Measurements from ENCODE around the gene TUBGCP3.

The TUBGCP3 gene

DNA sequence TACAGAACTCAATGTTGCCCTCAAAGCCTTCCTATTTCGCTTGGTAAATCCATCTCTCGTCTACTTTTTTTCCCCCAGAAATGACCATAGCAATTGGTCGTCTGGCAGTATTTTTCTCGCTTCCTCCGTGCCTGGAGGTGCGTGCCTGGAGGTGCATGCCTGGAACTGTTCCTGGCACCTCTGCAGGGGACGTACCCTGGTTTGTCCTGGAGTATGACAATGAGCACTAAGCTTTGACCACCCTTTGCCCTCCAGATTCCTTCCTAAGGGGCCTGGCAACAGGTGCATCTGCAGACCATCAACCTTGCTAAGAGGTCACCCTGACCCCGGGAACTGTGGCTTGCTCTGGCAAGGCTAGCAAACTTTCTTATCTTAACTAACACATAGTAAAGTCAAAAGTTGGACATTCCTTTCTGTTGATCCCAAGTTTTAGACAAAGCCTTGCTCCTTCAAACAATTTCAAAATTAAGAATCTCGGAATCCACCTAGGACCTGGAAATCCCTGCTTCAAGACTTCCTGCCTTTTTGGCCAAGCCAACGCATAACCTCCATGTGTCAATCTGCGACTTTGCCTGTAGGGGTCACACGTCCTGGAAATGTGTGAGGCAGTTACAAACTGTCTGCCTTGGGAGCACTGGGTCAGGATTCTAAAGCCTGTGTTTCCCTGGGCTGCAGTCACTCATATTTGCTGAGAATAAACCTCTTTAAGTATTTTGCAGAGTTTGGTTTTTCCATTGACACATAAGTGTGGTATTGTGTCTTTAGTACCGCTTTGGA, 28.8 kb upstream of the TUBGCP3 start:
- DNase-seq (ENCODE audit: low read depth): no peak

- DNase-seq (ENCODE audit: low read depth): no peak
Observed at GRCh38 chr13:112615391-112615790, 27.4 kb upstream of the TUBGCP3 start.

DNA sequence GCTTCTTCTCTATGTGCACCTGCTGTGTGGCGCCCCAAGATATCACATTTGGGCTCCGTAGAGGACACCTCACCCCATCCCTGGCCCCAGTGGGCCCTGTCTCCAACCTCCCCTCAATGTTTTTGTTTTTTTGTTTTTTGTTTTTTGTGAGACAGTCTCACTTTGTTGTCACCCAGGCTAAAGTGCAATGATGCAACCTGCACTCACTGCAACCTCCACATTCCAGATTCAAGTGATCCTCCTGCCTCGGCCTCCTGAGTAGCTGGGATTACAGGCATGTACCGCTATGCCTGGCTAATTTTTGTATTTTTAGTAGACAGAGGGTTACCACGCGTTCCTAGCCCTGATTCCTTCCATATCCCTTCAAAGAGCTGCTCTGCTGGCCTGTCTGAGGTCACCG, 26.9 kb upstream of the TUBGCP3 start:
- DNase-seq (ENCODE audit: low read depth): no peak

GRCh38 chr13:112608212-112608611, 20.3 kb upstream of the TUBGCP3 start:
- no peak for DNase-seq (ENCODE audit: low read depth)

DNA sequence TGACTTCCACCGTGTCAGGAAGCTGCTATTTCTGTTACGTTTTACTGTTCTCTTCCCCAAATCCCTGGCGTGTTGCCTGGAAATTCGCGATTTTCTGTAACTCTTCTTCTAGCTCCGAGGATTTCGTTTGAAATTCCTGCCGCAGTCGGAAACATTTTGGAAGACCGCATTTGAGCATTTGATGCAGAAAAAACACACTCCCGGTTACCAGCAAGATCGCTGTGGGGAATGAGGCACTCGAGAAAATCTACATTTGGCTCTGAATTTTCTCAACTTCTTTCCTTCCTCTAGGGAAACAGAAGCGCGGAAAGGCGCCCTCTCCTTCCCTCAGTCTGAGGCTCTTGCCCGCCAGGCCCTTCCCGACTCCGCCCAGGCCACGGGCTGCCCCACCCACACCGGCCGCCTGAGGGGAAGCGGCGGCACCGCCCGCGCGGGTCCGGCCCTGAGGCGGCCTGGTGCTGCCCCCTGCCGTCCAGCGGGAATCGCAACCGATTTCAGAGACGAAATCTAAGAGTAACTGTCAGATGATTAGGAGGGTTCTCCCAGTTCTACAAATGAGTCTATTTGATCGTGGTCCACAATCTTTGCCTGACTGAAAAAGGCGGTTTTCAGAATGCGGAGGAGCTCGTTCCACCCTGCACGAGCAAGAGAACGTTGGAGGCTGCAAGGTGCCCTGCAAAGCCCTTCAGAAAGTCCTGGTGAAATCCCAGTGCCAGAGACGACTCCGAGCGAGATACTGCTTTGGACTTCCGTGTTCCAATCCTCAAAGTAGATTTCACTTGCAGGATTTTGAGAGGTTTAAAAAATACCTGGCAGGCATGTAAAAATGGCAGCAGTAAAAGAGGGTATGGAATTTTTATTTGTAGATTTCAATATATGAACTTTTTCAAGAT, 18.4 kb upstream of the TUBGCP3 start:
- no peak for DNase-seq (ENCODE audit: low read depth)

- DNase-seq (ENCODE audit: low read depth): no peak
Observed at GRCh38 chr13:112605531-112605990, 17.6 kb upstream of the TUBGCP3 start.

DNA sequence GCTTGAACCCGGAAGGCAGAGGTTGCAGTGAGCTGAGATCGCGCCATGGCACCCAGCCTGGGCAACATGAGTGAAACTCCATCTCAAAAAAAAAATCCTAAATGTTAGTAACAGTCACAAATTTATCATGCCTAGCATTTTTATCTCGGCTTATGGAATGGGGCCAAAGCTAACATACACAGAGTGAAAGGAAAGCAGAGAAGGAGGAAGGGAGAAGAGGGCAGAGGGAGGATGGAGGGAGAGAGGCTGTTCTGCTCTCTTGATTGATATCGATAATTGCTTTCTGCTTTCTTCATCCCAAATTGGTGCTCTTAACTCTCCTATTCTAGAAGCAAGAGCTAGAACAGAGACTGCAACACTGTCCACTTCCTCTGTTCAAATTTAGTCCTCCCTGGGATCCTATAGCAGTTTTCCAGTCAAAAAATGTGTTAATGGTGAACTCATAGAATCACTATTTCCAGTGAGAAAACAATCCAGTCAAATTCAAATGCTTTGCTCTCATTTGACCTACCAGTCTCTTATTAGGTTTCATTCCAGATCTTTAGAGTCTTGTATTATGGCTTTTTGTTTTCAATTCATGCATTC, 15.8 kb upstream of the TUBGCP3 start:
- DNase-seq (ENCODE audit: low read depth): no peak

- DNase-seq (ENCODE audit: low read depth): no peak
Observed at GRCh38 chr13:112602189-112602588, 14.2 kb upstream of the TUBGCP3 start.

DNA sequence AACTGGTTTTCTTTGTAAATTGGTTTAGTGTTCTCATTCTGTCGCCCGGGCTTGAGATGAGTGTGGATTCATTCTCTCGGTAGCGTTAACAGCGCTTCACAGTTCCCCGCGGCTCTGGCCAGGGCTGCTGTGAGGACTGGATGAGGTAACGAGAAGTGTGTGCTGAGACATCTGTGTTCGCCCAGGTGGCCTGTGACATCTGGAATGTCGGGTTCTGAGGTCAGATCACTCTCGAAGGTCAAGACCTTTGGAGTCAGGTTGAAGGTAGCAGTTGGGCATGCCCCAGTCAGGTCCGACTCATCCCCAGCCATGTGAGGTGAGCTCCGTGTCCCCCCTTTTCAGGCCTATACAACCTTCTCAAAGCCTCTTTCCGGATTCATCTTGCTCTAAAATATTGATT, 13.4 kb upstream of the TUBGCP3 start:
- no peak for DNase-seq (ENCODE audit: low read depth)

DNA sequence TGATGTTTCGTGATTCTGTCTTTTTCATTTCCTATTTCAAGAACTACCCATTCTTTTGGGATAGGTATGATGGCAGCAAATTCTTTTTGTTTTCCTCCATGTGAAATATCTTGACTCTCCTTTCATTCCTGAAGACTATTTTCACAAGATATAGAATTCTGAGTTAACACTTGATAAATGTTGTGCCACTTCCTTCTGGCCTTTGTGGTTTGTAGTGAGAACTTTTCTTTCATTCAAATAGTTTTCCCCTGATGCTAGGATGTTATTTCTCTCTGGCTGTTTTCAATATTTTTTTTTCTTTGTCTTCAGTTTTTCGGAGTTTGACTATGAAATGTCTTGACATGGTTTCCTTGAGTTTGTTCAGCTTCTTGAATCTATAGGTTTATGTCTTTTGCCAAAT, 8.3 kb upstream of the TUBGCP3 start:
- DNase-seq (ENCODE audit: low read depth): no peak

- no peak for DNase-seq (ENCODE audit: low read depth)
Observed at GRCh38 chr13:112592647-112593046, 4.7 kb upstream of the TUBGCP3 start.

DNA sequence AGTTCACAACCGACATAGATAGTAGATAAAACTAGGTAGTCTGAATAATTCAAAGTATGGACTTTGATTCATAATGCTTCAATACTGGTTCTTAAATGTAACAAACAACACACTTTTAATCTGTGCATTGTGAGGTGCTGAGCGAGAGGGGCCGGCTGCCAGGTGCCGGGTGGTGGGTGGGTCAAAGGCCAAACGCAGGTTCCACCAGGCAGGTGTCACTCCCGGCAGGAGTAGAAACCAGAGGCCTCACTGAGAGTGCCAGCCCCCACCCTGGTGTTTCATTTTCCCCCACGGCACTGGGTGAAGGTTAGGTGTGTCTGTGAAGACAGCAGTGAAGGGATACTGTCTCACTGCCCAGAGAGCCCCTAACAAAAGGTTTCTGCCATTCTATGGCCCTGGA, 4.2 kb upstream of the TUBGCP3 start:
- DNase-seq (ENCODE audit: low read depth): no peak

DNA sequence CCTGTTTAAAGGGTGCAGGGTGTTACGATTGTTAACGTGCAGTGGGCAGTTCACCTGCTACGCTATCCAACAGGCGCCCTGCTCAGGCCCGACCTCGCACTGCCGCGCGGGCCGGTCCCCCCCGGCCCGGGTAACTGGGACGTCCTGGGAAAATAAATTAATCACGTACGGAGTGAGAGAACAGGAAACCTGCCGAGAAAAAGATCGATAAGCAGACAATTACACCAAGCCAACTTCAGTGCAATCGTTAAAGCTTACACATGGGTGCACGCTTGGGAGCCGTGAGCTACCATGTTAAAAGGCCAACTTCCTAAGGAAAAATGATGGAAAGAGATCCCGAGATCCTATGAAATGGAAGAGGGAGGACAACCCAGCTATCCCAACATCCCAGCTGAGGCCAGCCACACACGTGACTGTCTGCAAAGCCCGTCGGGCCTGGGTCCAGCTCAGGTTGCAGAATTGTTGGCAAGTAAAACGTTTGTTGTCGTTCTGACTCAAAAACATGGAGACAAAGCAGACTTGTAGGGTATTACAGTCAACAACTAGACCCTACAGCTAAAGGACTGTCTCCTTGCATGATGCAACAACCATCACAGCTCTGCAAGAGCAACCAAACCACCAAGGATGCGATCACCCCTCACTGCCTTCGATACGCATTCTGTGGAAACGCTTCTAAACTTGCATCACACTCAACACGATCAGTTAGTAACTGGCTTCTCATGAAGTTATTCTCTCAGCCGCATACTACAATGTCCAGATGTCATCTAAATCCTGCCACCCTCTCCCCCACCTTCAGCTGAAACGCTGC, 741 bp upstream of the TUBGCP3 start:
- DNase-seq (ENCODE audit: low read depth): no peak

DNA sequence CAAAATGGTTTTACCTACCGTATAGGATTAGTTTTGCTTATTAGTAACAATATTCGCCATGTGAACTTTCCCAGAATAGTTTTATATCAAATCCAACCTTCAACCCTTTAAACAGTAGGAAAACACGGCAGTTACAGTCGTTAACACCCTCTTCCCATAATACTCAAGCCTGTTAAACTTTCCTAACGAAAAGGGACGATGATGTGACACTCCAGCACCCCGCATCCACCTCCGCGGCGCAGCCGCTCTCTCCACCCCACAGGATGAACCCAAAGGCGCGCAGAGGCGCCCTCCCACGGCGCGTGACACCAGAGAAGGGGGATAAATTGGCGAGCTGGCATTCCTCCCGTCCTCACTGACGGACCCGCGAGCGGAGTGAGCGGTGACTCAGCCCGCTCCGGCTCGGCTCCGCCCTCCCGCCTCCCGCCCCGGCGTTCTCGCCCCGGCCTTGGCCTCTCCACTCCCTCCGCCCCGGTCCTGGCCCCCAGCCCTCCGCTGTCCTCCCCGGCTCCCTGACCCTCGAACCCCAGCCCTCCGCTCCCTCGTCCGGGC, 665 bp downstream of the TUBGCP3 start:
- DNase-seq (ENCODE audit: low read depth): no peak

GRCh38 chr13:112586334-112586960, 1.5 kb downstream of the TUBGCP3 start:
- DNase-seq (ENCODE audit: low read depth): no peak

GRCh38 chr13:112583592-112584277, 4.2 kb downstream of the TUBGCP3 start:
- DNase-seq (ENCODE audit: low read depth): no peak

DNA sequence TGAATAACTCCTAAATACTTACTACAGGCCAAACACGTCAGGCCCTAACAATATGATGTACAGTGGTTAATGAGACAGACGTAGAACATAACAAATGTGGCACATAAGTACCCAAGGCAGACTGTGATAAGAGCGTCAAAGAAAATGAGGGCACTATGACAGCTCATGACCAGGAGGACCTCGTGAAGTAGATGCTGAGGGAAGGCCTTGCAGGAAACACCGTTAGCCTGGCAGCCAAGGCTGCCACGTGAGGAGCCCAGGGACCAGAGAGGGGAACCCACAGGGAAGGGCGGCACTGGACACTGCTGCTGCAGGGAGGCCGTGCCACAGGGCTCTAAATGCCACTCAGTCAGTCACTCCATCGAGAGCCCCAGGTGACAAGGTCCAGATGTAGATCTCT, 5.7 kb downstream of the TUBGCP3 start:
- no peak for DNase-seq (ENCODE audit: low read depth)

GRCh38 chr13:112580912-112581311, 7.0 kb downstream of the TUBGCP3 start:
- no peak for DNase-seq (ENCODE audit: low read depth)

- DNase-seq (ENCODE audit: low read depth): no peak
Observed at GRCh38 chr13:112580211-112580610, 7.7 kb downstream of the TUBGCP3 start.

GRCh38 chr13:112579310-112579843, 8.6 kb downstream of the TUBGCP3 start:
- no peak for DNase-seq (ENCODE audit: low read depth)

Measured in HS-5 (cell line).